Activated T-cell treated with anti-CD3 and anti-CD28 coated beads for 4 hours (primary cell): ENCODE results near the gene ASTL.

Experiments
- DNase-seq: peaks from one replicate; pipeline ENCODE4 v3.0.0-alpha.2; 2020

The ASTL gene

DNA sequence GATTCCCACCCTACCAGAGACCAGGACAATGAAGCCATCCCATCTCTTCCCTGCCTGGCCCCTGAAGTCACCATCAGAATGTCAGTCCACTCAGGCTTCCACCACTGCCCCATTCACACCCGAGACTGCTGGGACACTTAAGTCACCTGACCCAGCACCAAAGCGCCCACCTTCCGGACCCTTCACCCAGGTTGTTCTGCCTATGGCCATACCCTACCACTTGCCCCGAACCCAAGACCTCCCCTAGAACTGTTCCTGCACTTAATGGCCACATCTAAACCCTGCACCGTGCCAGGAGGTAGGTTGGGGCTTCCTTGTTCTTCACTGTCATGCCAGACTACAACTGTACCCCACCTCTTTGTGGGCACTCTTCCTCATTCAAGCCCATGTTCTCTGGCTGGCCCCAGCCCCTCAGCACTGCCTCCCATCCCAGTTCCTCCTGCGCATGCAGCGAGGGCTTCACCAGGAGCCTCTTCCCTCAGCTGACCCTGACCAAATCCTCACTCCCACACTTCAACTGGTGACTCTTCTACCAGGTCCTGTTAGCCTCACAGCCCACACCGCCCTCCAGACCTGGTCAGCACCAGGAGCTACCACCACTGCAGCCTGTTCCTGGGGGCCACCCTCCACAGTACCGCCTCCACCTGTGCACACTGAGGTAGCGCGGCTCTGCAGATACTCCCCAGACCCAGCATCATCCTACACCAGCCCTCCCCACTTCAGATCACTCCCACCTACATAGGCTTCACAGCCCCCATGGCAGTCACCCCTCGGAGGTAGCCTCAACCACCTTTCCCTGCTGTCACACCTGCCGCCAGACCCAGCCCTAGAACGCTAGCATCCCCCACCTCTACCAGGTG, 13.7 kb downstream of the ASTL start:
- DNase-seq = no peak

DNA sequence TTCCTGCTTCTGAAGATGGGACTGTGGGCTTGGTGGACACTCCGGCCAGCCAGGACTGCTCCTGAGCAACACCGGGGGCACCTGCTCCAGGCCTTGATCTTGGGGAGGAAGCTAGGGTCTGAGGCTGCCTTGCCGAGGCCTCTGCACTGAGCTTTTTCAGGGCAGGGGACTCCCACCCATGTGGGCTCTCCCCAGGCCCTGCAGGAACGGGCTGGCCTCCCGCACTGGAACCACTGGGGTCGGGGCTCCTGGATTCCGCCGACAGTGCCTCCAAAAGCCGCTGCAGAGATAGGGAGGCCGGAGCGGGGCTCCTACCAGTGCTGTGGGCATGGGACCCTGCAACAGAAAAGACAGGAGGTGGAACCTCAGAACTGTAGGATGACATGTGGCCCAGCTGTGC, 14.4 kb downstream of the ASTL start:
- no peak for DNase-seq

DNA sequence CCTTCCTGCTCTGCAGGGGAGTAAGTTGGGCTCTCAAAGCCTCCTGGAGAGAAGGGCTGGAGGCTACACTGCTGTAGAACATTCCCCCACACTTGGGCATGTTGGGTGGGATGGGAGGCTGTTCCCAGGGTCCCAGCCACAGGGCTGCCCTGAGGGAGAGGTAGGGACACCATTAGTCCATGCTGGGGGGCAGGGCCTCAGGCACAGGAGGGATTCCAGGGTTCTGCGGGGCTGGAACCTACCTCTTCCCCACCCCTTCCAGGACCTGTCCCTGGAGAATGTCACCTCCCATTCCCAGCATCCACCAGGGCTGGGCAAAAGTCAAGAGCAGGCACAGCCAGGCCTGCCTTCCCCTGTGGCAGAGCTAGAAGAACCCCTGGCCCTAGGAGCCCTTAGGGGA, 15.0 kb downstream of the ASTL start:
- no peak for DNase-seq

DNA sequence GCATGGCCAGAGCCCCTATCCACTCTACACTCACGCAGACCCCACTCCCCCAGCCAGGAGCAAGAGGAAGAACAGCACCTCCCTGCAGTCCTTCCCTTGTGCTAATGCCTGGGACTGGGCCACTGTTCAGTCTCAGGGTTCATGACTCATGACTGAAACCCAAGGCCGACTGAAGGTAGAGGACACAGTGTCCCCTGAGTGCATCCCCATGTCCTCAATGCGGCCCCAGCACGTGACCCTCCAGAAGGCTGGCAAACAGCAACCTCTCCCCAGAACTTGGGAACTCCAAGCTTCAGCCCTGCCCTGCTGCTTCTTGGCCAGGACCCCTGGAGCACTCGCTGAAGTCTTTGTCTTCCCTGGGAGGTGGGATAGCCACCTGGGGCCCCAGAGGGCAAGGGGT, 15.9 kb downstream of the ASTL start:
- no peak for DNase-seq

DNA sequence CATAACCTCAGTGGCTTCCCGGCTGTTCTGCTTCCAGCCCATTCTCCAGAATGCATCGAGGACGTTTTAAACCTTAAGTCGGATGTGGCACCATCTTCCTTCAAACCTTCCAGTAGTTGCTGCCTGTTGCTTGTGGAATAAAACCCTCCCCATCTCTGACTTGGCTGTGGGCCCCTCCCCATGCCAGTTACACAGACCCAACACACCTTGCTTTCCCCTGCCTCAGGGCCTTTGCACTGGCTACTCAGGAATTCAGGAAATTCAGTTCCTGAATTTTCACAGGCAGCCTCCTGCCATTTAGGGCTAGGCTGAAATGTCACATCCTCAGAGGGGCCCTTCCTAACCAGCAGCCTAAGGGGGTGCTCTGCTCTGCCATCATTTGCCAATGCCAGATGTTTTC, 16.9 kb downstream of the ASTL start:
- DNase-seq = no peak

DNA sequence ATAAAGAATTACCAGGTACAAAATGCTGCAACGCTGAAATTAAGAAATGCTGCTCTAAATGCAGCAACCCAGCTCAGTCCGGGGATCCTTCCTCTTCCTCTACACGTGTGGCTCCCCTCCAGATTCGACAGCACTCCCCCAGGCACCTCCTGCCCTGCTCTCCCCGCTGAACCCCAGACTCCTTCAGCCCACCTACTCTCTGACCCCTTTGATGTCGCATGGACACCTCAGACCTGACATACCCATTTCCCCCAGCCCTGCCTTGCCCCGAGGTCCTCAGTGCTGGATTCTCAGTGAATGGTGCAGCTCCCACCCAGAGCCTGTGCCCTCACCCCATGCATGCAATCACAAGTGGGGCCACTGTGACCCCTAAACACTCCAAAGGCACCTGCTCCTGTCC, 17.3 kb downstream of the ASTL start:
- DNase-seq = no peak

- no peak for DNase-seq
These were observed 18.1 kb downstream of the ASTL start for GRCh38 chr2:96120091-96120720.

GRCh38 chr2:96119389-96119751, 18.9 kb downstream of the ASTL start:
- no peak for DNase-seq

- no peak for DNase-seq
These were observed 19.5 kb downstream of the ASTL start for GRCh38 chr2:96118698-96119388.

- DNase-seq = no peak
These were observed 20.4 kb downstream of the ASTL start for GRCh38 chr2:96117701-96118588.

- DNase-seq = peak; percentile 43
These were observed 21.3 kb downstream of the ASTL start for GRCh38 chr2:96116879-96117533.

- DNase-seq = peak; percentile 81
These were observed 21.9 kb downstream of the ASTL start, which contains the start of gene ADRA2B for GRCh38 chr2:96116424-96116878. Gene ADRA2B (minus strand): TSS chr2:96116571. CDS start chr2:96116149, 422 bp downstream.

DNA sequence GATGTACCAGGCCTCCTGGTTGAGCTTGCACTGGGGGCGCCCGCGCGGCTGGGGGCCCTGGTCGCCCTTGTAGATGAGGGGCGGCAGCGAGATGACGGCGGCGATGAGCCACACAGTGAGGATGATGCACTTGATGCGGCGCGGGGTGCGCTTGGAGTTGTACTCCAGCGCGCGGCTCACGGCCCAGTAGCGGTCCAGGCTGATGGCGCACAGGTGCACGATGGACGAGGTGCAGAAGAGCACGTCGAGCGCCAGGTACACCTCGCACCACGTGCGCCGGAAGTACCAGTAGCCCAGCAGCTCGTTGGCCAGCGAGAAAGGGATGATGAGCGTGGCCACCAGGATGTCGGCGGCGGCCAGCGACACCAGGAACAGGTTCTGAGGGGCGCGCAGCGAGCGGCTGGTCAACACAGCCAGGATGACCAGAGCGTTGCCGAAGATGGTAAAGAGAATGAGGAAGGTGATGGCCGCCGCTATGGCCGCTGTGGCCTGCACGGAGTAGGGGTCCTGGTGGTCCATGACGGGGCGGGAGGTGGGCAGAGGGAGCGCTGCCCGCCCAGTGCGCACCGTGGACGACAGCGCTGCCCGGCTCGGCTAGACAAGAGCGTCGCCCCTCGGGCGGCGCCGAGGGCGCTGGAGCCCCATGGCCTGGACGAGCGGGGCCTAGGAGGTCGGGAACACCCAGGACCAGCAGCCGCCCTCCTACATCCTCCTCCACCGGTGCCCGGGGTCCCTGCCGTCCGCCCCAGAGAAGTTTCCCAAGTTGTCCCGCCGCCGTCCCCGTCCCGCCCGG, 22.5 kb downstream of the ASTL start:
- DNase-seq = no peak

GRCh38 chr2:96114903-96115581, 23.3 kb downstream of the ASTL start:
- DNase-seq = no peak

DNA sequence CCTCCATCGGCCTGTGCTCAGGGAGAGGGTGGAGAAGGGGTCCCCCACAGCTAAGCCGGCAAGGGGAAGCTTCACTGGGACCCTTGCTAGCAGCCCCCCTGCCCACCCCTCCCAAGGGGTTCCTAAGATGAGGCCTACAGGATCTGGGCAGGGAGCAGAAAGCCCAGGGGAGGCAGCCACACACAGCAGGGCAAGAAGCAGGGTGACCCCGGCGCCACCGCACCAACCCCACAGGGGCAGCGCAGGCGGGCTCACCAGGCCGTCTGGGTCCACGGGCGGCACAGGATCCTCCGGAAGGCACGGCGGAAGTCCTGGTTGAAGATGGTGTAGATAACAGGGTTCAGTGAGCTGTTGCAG, 23.8 kb downstream of the ASTL start:
- DNase-seq = no peak

- DNase-seq = no peak
These were observed 24.4 kb downstream of the ASTL start for GRCh38 chr2:96113951-96114350.

- no peak for DNase-seq
These were observed 25.0 kb downstream of the ASTL start for GRCh38 chr2:96113367-96113677.

DNA sequence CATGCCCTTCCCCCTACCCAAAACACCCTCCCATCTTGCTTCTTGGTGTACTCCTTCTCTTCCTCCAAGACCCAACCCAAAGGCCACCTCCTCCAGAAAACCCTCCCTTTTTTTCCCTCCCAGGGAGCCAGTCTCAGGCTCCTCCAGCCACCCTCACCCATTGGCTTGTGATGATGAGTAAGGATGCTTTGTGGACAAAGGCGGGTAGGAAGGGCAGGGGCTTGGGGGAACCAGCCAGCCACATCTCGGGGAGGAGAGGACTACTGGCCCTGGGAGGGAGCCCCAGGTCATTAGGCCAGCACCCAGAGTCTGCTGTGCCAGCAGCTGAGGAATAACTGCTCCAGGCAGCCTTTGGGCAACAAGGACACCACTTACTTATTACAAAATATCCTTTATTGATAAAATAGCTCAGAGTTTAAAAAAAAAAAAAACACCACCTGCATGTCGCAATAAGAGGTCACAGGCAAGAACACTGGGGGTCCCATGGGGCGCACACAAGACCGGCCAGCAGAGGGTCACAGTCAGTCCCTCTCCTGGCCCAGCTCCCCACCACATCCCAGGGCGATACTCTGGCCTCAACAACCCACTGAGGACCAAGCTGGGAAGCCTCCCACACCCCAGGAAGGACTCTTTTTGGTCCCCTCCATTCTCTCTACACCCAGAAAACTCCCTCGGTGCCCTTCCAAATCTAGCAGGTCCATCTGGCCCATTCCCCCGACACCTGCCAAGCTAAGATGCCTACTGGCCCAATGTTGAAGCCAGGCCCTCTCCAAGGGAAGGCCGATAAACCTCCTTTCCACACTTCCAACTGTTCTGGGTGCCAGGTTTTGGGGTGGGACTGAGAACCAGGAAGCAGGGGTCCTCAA, 25.6 kb downstream of the ASTL start:
- no peak for DNase-seq

GRCh38 chr2:96111823-96112500, 26.3 kb downstream of the ASTL start:
- DNase-seq = no peak
